HEK293 (cell line): Measurements from ENCODE around the gene ZNF296.

ENCODE experiments used
- EGR2 ChIP-seq: fragments of 450-650 bp; formaldehyde crosslinking; IDR thresholded peaks from 2 replicates; pipeline ENCODE4 v1.5.1; 2016; ENCODE audit warnings: low read depth, missing biosample characterization, missing genetic modification characterization
- KLF16 ChIP-seq: fragments of 450-650 bp; formaldehyde crosslinking; IDR thresholded peaks from 2 replicates; pipeline ENCODE4 v1.5.1; 2017; ENCODE audit warnings: missing biosample characterization, missing genetic modification characterization
- MZF1 ChIP-seq: fragments of 450-650 bp; formaldehyde crosslinking; IDR thresholded peaks from 2 replicates; pipeline ENCODE4 v1.5.1; 2017; ENCODE audit warnings: missing biosample characterization, missing genetic modification characterization, borderline replicate concordance
- RBAK ChIP-seq: fragments of 450-650 bp; formaldehyde crosslinking; IDR thresholded peaks from 2 replicates; pipeline ENCODE4 v1.5.1; 2016; ENCODE audit warnings: missing biosample characterization, missing genetic modification characterization
- SALL2 ChIP-seq: fragments of 450-650 bp; formaldehyde crosslinking; IDR thresholded peaks from 2 replicates; pipeline ENCODE4 v1.5.0; 2017; ENCODE audit warnings: missing biosample characterization, mild to moderate bottlenecking, missing genetic modification characterization, borderline replicate concordance
- ZBTB10 ChIP-seq: fragments of 450-650 bp; formaldehyde crosslinking; IDR thresholded peaks from 2 replicates; pipeline ENCODE4 v1.5.1; 2016; ENCODE audit warnings: missing biosample characterization, missing genetic modification characterization
- ZBTB7A ChIP-seq: fragments of 450-650 bp; formaldehyde crosslinking; IDR thresholded peaks from 2 replicates; pipeline ENCODE4 v1.5.1; 2016; ENCODE audit warnings: low read depth, missing biosample characterization, missing genetic modification characterization
- ZNF133 ChIP-seq: fragments of 450-650 bp; formaldehyde crosslinking; IDR thresholded peaks from 2 replicates; pipeline ENCODE4 v1.5.1; 2016; ENCODE audit warnings: missing biosample characterization, missing genetic modification characterization
- ZNF2 ChIP-seq: fragments of 450-650 bp; formaldehyde crosslinking; IDR thresholded peaks from 2 replicates; pipeline ENCODE4 v1.5.1; 2016; ENCODE audit warnings: missing biosample characterization, missing genetic modification characterization
- ZNF362 ChIP-seq: fragments of 450-650 bp; formaldehyde crosslinking; IDR thresholded peaks from 2 replicates; pipeline ENCODE4 v1.5.1; 2016; ENCODE audit warnings: missing biosample characterization, missing genetic modification characterization
- ZNF513 ChIP-seq: fragments of 450-650 bp; IDR thresholded peaks from 2 replicates; pipeline ENCODE4 v1.5.1; 2018; ENCODE audit warnings: missing biosample characterization, missing genetic modification characterization
- ZNF521 ChIP-seq: fragments of 450-650 bp; formaldehyde crosslinking; IDR thresholded peaks from 2 replicates; pipeline ENCODE4 v1.5.1; 2017; ENCODE audit warnings: missing biosample characterization, mild to moderate bottlenecking, missing genetic modification characterization
- ZNF600 ChIP-seq: fragments of 450-650 bp; formaldehyde crosslinking; IDR thresholded peaks from 2 replicates; pipeline ENCODE4 v1.5.1; 2016; ENCODE audit warnings: missing biosample characterization, missing genetic modification characterization
- ZNF654 ChIP-seq: fragments of 450-650 bp; formaldehyde crosslinking; IDR thresholded peaks from 2 replicates; pipeline ENCODE4 v1.5.1; 2016; ENCODE audit warnings: low read depth, missing biosample characterization, missing genetic modification characterization
- ZNF776 ChIP-seq: fragments of 450-650 bp; formaldehyde crosslinking; IDR thresholded peaks from 2 replicates; pipeline ENCODE4 v1.5.0; 2017; ENCODE audit warnings: missing biosample characterization, missing genetic modification characterization, borderline replicate concordance
- ZXDB ChIP-seq: fragments of 450-650 bp; formaldehyde crosslinking; IDR thresholded peaks from 2 replicates; pipeline ENCODE4 v1.5.1; 2016; ENCODE audit warnings: missing biosample characterization, missing genetic modification characterization
- TF ChIP-seq, protein P1 (sequence below): fragments of 450-650 bp; formaldehyde crosslinking; IDR thresholded peaks from 2 replicates; pipeline ENCODE4 v1.5.1; 2017; ENCODE audit warnings: missing biosample characterization, missing genetic modification characterization

Gene ZNF296

DNA sequence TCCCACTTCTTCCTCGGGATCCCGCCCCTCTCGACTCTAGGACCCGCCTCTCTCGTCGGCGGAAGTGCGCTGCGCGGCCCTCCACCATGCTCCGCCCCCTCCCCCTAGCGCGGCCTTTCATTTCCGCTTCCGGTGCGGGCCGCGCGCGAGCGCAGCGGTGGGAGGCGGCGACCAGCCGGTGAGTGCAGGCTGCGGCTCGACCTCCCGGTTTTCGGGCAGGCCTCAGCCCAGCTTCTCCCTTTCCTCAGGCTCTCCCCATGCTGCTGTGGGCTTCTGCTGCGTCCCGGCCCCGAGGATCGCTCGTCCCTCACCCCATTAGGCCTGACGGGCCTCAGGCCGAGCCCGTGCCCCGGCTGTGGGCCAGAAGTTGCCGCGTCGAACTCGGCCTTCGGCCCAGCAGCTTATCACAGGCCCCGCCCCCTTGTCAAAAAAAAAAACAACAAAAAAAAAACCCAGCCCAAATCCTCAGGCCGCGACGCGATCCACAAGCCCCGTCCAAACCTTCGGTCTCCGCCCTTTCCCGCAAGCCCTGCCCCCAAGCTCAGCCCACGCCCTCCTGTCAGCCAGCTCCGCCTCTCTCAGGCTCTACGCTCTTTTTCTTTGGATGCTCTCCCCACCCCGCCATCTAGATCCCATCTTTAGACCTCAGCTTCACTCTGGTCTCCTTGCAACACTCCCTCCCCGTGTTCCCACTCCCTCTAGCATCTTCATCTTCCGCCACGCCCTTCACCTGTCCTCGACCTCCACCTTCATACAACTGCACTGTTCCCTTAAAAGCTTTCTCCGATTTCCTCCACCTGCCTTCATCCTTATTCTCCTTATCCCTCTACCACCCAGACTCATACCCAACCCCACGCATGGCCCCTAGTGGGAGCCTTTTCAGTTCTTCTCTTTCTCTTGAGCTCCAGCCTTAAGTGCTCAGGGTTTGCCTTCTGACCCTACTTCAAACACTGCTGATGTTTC lies 37.1 kb downstream of the ZNF296 start, which contains the start of gene CLASRP (continued):
- TF ChIP-seq ZNF362 (peak; percentile 99), KLF16 (peak; percentile 94), ZNF521 (tag by site-specific recombination) (no peak), MZF1 (tag by site-specific recombination) (no peak), ZNF513 (no peak), RBAK (no peak), ZNF776 (tag by site-specific recombination) (no peak), ZBTB10 (tag by site-specific recombination) (no peak), SALL2 (tag by site-specific recombination) (no peak), EGR2 (tag by site-specific recombination) (peak; percentile 76), ZXDB (tag by site-specific recombination) (peak; percentile 91), ZNF133 (tag by site-specific recombination) (no peak), ZNF2 (tag by site-specific recombination) (0 out of 2 replicates have a peak, but pooled peaks have one; percentile 32), ZNF654 (tag by site-specific recombination) (no peak), ZNF600 (0 out of 2 replicates have a peak, but pooled peaks have one; percentile 22), ZBTB7A (tag by site-specific recombination) (no peak)
- TF ChIP-seq, protein P1, sequence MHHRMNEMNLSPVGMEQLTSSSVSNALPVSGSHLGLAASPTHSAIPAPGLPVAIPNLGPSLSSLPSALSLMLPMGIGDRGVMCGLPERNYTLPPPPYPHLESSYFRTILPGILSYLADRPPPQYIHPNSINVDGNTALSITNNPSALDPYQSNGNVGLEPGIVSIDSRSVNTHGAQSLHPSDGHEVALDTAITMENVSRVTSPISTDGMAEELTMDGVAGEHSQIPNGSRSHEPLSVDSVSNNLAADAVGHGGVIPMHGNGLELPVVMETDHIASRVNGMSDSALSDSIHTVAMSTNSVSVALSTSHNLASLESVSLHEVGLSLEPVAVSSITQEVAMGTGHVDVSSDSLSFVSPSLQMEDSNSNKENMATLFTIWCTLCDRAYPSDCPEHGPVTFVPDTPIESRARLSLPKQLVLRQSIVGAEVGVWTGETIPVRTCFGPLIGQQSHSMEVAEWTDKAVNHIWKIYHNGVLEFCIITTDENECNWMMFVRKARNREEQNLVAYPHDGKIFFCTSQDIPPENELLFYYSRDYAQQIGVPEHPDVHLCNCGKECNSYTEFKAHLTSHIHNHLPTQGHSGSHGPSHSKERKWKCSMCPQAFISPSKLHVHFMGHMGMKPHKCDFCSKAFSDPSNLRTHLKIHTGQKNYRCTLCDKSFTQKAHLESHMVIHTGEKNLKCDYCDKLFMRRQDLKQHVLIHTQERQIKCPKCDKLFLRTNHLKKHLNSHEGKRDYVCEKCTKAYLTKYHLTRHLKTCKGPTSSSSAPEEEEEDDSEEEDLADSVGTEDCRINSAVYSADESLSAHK (tag by site-specific recombination) = no peak
